OCI-LY1 (cell line): Measurements from ENCODE around the gene SPSB4.

Source experiments
- EZH2 ChIP-seq: fragments of 200-600 bp; sonication (generic), shearing (Covaris generic); IDR thresholded peaks from 2 replicates; pipeline ENCODE4 v1.8.0; 2017; ENCODE audit warnings: borderline replicate concordance, mixed run types, mild to moderate bottlenecking, antibody characterized with exemption, low read length, moderate library complexity, mixed read lengths
- TF ChIP-seq, protein P1 (sequence below): fragments of 200-600 bp; sonication (generic), shearing (Covaris generic); IDR thresholded peaks from 2 replicates; pipeline ENCODE4 v1.5.1; 2017; ENCODE audit warnings: mild to moderate bottlenecking, antibody characterized with exemption, low read length, moderate library complexity, mixed read lengths

DNA sequence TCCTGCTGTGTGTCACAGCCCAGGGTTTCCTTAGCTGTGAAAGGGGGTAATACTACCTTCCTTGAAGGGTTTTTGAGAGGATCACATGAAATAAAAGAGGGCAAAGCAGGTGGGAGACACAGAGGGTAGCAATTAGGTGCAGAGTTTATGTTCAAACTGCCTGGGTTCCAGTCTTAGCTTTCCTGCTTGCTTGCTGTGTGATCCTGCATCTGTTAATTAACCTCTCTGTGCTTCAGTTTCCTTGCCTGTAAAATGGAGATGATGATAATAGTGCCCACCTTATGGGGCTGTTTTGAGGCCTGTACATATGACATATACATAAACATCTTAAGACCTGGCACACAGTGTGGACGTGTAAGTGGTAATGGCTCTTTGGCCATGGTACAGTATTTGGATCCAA, 35.0 kb downstream of the SPSB4 start:
- TF ChIP-seq EZH2: no peak
- TF ChIP-seq, protein P1, sequence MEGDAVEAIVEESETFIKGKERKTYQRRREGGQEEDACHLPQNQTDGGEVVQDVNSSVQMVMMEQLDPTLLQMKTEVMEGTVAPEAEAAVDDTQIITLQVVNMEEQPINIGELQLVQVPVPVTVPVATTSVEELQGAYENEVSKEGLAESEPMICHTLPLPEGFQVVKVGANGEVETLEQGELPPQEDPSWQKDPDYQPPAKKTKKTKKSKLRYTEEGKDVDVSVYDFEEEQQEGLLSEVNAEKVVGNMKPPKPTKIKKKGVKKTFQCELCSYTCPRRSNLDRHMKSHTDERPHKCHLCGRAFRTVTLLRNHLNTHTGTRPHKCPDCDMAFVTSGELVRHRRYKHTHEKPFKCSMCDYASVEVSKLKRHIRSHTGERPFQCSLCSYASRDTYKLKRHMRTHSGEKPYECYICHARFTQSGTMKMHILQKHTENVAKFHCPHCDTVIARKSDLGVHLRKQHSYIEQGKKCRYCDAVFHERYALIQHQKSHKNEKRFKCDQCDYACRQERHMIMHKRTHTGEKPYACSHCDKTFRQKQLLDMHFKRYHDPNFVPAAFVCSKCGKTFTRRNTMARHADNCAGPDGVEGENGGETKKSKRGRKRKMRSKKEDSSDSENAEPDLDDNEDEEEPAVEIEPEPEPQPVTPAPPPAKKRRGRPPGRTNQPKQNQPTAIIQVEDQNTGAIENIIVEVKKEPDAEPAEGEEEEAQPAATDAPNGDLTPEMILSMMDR: no peak
